Stimulated activated naive CD4-positive, alpha-beta T cell treated with Interleukin-2 at 50 U/mL for 16 hours (primary cell): Measurements from ENCODE around the gene GSG1L2.

ENCODE experiments used
- DNase-seq: peaks from one replicate; lab custom pipeline; 2025; lab: John Stamatoyannopoulos, UW

GSG1L2 gene

DNA sequence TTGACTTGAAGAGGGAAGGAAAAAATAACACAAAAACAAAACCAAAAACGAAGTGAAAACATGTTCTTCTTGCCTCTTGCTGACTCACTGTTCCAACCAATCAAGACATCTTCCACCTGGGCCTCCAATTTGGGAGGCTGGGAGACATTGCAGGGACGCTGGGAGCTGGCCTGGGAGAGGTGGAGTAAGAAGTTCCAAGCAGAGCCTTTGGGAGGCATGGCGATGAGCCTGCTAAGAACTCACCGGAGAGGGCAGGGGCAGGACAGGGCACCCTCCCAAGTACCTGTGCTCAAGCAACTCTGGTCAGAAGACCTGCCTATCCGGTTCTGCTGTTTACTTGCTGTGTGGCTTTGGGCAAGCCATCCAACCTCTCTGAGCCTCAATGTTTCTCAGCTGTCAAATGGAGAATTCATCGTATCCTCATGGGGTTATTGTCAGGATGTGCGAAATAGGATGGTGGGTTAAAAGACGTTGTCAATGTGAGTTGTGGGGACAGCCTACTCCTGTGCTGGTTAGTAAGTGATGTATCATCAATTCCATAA, 3.0 kb upstream of the GSG1L2 start:
- no peak for DNase-seq

DNA sequence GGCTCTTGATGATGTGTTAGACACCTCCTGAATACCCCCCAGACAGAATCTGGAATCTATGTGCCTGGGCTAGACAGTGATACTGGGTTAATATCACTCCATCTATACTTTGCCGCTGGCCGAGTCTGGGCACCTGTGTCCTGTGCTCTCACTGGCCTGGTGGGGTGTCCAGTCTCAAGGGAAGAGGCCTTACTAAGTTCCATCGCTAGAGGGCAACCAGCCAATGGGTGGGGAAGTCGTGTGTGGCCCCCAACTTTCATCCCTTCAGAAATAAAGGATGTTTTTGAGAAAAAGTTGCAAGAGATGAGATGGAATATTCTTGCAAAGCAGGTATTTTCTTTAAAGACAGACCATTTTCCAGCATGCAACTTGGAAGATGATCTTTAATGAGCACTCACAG, 2.2 kb upstream of the GSG1L2 start:
- no peak for DNase-seq

DNA sequence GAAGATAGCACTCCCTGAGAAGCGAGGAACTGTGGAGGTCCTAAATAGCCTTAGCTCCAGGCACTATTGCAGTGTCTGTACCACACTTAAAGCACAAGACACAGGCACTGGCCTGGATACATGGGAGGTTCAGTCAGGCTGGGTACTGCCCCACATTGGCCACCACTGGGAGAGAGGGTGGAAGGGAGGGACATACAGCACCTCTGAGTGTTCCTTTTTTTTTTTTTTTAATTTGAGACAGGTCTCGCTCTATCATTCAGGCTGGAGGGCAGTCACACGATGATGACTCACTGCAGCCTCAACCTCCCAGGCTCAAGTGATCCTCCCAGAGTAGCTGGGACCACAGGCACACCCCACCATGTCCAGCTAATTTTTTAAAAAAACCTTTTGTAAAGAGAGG, 1.4 kb downstream of the GSG1L2 start:
- no peak for DNase-seq

DNA sequence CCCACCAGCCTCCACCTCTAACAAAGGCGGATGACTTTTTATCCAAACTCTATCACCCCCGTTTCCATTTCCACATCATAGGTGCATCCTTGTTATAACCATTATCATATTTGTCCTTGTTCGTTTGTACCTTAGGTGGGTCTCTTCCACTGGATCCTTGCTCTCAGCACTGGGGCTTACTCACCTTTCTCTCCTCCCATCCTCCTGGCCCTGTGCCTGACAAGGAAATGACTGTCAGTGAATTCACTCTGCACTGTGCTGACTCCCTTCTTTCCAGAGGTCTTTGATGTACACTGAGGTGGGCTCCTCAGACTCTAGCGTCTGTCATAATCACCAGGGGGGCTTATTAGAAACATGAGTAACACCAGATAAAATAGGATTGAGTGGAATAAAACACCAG, 3.1 kb downstream of the GSG1L2 start:
- no peak for DNase-seq

DNA sequence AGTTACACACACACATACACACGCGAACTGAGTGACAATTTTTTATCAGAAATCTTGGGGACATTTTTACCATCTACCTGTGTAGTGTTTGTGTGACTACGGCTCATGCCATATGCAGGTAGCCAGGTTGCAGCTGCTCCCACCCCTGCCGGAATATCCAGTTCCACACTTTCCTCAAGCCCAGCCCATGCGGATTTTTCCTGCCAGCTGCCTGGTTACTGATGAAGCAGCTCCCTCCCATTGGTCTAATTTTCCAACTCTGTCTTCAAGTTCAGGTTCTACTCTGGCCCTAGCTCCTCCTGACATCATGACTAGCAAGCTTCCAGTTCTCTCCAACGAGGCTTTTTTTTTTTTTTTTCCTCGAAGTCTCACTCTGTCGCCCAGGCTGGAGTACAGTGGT, 4.8 kb downstream of the GSG1L2 start:
- no peak for DNase-seq

DNA sequence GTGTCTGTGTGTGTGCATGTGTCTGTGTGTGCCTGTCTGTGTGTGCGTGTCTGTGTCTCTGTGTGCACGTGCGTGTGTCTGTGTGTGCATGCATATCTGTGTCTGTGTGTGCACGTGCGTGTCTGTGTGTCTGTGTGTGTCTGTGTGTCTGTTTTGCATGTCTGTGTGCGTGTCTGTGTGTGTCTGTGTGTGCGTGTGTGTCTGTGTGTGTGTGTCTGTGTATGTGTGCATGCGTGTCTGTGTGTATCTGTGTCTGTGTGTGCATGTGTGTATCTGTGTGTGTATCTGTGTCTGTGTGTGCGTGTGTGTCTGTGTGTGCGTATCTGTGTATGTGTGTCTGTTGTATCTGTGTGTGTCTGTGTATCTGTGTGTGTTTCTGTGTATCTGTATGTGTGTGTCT, 5.4 kb downstream of the GSG1L2 start:
- no peak for DNase-seq

DNA sequence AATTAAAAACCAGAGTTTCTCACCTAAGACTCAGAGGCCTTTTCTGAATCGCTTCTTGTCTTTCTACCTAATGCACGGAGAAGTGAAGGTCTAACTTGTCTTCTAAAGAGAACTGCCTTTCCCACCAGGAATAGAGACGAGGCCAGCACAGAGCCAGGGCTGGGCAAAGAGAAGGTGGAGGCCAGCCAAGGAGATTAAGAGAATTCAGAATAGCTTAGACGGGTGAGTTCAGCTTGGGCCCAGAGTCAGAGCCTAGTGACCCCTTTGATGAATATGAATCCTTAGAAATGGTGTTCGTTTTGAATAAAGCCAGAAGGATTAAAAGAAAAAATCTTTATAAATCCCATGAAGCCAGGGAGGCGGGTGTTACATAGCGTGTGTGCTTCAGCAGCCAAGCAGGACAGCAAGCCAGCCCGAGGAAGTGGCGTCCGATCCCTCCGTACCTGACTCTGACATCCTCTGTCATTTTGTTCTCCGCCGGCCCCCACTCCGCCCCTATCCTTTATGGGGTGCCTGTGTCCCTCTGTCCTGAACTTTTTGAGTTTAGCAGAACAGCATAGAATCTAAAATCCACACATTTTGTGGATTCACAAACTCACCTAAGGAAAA, 7.4 kb downstream of the GSG1L2 start:
- no peak for DNase-seq

DNA sequence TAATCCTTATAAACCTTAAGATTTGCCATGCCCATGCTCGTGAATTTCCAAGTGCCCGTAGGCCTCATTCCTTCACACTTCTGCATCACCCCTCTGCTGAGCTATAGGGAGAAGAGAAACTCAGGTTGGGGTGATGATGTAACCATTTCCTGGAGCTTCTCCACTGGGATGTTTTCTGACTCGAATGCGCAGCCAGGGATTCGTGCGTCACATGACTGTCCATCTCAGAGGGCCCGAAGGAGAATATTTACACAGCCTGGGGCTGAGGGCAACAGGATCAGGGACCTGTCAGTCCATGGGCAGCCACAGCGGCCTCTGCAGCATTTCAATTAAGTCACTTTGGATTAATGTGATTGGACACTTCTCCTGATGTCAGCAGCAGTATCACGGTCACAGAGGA, 8.7 kb downstream of the GSG1L2 start:
- DNase-seq, result no peak

DNA sequence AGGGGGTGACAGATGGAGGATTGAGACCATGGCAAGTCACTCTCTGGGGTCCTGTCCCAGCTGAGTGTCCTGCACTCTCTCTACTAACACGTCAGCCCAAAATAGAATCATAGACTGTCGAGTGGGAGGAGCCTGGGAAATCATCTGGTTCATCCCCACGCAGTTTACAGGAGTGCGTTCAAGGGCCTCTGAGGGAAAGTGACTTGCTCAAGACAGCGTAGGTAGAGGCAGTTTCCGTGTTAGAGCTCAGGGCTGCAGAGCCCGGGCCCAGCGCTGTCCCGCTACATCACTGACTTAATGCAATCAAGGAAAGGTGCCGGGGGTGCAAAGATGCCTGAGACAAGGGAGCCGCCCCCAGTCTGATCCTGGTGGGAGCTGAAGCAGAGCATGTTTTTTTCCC, 10.3 kb downstream of the GSG1L2 start:
- DNase-seq, result no peak

DNA sequence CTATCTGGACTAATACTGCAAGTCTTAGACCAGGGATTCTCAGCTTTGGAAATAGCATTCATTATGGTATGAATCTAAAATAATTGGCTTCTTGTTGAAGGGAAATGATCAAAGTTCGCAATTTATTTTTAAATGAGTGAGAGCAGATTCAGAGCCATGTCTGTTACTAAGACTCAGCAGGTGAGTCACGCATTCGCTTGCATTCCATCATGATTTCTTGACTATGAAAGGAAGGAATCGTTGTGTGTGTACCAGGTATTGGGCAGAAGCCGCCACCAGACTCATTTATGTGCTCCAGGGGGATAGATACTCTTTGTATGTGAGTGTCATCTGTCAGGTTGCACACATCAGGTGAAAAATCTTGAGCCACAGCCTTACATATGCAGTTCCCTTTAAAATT, 10.8 kb downstream of the GSG1L2 start:
- DNase-seq, result no peak

DNA sequence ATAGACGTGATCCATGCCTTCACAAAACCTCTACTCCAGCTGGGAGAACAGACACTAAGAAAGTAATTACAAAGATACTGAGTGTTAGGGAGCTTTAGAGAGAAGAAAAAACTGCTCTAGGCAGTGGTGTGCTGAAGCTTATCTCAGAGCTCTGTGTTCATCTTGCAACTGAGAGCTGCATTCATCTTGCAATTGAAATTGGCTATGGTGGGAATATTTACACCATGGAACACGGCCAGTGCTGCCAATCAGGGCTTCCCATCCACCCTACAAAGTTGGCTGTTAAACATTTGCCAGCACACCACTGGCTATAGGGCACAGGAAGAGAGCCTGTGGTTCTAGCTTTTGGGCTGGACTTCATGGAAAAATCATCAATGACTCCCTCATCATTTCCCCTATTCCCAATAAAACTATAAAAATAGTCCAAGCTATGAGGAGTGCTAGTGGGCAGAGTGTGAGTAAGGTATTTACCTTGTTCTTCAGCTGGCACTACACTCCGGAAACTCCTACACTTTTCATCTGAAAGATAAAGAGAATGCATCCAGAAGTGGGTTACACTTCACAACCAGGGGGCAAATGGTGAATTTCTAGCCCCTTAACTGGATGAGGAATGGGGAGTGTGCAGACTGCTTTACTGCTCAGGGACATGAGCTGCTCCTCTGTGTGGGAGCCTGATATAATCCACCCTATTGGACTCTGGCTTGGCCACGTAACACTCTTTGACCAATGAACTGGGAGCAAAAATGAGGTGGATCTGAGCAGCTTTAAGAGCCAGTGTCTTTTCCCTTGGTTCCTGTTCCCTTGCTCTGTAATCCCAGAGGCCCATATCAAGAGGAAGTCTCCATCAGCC, 11.6 kb downstream of the GSG1L2 start:
- no peak for DNase-seq

DNA sequence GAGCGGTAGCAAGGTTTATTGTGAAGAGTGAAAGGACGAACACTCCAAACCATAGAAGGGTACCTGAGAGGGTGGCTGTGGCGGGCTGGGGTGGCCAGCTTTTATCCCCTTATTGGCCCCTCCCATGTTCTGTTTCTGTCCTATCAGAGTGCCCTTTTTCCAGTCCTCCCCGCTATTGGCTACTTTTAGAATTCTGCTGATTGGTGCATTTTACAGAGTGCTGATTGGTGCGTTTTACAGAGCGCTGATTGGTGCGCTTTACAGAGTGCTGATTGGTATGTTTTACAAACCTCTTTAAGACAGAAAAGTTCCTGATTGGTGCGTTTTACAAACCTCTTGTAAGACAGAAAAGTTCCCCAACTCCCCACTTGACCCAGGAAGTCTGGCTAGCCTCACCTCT, 12.5 kb downstream of the GSG1L2 start:
- no peak for DNase-seq

DNA sequence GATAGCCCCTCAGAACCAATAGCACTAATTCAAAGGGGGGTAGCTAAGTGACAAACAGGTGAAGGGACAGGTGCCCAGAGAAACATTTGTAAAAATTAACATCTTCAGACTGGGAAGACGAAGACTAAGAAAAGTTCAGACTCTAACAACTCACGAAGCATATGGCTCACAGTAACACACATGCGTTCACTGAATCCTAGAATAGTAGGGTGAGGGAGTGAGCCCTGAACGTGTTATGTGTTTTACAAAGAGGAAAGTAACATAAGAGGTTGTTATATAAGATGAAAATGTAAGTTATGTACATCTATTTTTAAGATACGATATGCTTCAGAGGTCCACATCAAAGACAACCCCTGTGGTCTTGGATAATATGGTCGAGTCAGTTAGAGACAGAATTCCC, 15.2 kb downstream of the GSG1L2 start:
- DNase-seq, result no peak

DNA sequence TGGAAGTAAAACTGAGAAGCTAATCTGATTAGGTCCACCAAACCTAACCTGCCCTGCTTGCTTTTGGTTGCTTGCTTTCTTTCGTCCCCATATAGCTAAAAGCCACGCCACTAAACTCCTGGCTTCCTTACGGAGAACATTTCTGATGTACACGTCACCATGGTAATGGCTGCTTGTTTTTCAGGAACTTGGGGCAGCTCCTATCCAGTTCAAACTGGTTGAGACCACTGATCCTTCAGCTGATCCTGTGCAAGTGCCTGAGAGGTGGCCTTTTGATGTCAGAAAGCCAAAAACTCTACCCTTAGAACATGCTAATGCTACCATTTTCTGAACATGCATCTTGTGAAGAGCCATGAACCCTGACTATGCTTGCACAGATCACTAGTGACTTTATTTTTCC, 16.1 kb downstream of the GSG1L2 start:
- no peak for DNase-seq

DNA sequence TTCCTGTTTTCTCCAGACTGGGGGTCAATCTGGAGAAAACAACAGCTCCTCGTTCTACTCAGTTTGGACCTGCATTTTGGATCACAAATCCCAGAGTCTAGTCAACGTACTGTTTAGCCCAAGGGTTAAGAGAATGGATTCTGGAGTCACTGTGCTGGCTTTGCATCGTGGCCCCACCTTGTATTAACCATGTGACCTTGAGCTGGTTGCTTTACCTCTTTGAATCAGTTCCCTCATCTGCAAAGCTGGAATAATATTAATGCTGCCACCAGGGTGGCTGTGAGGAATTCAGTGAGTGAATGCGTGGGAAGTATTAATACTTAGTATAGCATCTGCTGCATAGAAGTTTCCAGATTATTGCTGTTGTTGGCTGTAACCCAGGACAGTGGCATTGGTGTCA, 19.2 kb downstream of the GSG1L2 start:
- DNase-seq, result no peak

DNA sequence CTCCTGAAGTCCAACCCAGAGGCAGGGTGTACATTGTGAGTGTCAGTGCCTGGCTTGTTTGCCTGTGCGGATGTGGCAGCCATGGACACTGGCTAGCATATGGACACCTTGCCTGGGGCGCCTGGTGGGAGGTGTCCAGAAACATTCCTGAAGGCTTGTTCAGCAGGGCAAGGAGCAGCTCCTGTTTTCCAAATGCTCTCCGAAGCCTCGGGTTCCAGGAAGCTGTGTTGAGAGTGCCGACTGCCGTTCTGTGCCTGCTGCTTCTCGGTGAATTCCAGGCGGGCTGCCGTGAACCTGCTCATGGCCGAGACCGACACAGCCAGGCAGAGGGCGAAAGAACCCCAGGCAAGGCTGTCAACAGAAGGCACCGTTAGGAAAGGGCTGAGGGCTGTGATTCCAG, 19.6 kb downstream of the GSG1L2 start:
- no peak for DNase-seq

DNA sequence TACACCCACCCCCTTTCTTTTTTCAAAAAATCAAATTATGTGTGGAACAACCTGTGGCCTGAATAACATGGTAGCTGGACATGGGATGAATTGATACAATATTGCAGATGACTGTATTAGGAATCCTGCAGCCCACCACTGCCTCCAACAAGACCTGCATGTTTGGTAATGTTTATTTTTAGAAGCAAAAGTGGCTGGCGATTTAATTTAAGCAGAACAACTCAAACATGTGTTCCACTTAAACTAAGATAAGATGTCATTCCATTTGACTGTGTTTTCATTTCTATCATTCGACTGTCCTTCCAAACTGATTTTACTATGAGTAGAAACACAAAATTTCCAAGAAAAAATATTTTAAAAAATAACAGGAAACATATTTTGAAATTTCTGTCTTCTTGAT, 20.4 kb downstream of the GSG1L2 start:
- DNase-seq, result no peak

DNA sequence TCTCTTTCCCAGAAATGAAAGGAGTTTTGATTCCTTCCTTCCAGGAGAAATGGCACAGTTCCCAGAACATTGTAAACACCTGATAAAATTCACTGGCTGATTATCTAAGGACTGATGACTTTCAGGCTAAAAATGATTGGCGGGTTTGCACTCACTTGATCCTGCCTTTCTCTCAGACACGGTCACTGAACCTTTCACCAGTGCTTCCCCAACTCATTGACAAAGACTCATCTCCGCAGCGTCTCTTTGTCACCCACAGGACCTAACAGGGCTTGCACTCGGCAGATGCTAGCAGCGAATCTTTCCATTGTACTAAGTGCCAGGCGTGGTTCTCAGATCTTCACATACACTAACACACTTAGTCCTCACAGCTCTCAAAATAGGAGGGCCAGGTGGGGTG, 23.2 kb downstream of the GSG1L2 start:
- no peak for DNase-seq

DNA sequence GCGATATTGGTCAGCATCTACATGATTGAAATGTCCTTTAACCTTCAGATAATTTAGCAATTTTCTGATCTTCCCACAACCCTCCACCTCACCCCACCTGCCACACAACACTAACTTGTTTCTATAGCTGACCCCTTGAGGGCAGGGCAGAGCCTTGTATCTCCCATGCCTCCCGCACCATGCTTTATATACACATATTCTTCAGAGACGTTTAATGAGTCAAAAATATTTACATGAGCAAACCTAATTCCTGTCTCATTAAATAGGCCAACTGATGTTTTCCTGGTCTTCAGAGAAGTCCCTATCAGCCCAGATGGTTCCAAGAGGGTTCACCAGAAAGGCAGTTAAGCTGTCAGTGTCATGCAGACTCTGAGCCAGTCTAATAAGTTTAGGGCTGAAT, 23.9 kb downstream of the GSG1L2 start:
- no peak for DNase-seq

DNA sequence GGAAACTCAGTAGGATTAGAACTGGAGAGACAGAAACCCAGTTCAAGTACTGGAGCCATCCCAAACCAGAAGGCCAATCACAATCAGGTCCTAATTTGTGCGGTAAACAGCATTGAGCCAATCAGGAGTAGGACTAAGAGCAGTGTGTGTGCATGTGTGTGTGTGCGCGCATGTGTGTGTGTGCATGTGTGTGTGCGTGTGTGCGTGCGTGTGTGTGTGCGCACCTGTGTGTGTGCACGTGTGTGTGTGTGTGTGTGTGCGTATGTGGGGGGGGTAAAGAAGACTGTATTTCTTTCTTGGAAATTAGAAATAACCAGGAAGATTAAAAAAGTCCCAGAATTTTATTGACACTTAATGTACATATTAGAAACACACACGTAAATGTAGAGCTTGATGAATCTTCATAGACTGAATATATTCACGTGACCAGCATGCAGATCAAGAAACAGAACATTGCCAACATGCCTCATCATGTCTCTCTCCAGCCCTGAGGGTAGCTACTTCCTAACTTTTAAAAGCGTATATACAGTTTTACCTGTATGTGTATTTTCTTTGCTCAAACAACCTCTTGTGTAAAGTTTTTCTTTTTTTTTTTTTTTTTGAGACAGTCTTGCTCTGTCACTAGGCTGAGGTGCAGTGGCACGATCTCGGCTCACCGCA, 29.6 kb downstream of the GSG1L2 start:
- no peak for DNase-seq

DNA sequence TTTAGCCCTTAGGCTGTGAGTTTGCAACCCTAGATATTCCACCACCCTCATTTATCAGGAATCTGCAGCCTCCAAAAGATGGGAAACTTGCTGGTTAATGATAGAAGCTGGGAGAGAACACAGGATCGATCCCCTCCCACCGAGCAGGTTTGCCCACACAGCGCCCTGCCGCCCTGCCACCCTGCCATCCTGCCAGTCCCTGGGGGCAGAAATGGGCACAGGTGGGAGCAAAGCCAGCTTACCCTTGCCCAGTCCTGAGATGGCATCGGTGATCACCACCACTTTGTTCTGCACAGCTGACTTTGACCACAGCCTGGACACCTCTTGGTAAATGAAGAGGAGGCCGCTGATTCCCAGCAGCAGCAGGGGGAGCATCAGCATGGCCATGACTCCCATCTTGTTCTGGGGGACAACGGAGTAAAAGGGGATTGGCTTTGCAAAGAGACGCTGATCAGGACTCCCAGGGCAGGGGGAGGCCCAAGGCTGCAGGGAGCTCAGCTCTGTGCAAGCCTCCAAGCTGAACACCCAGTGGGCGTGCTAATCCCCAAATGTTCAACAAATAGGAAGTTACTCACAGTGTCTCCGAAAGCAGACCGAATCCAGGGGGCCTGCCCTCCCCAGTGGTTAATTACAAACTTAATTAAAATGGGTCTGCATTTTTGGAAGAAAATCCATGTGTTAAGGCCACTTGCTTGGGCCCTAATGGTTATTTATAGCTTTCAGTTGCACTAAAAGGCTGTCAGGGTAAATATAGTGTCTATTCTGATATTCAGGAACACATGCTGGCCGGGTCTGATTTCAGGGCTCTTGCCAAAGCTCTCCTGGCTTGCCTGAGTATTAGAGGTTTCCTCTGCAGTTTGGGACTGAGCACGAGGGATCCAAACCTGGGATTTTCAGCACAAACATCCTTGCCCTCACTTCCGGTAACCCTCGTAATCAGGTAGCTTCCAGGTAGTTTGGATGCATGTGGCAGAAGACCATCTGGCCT, 30.7 kb downstream of the GSG1L2 start, which contains the start of gene DHRS7C:
DHRS7C (minus strand) TSS at position 704 of the 988 bp plus-strand sequence; CDS start at position 396, 308 bp downstream.
- no peak for DNase-seq

DNA sequence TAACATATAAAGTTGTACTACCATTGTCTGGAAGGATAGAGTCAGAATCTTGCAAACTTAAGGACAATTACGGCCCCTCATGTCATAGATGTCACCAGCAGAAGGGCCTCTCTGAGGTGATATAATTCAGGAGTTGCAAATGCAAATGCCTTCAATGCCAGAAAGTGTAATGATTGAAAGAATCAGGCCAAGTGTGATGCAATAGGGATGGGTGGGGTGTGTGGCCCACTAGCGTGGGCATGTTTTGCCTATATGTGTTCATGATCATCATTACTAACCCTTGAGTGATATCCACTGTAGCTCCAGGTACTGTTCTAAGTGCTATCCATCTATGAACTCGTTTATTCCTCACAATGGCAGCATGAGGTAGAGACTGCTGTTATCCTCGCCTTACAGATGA, 31.6 kb downstream of the GSG1L2 start:
- no peak for DNase-seq
